HS-27A (cell line): Measurements from ENCODE around the gene DECR2.
"Not testable (repeated sequence)": the region's sequence is repeated elsewhere in the genome, so short reads cannot be mapped to it uniquely, and the experiment has no call there.

Experiments used
- DNase-seq: peaks from one replicate; pipeline ENCODE4 v3.0.0-alpha.2; 2012; ENCODE audit warnings: low read depth, missing footprints

The DECR2 gene

GRCh38 chr16:366476-366875 lies 35.2 kb upstream of the DECR2 start:
- no peak for DNase-seq

- no peak for DNase-seq
Observed at GRCh38 chr16:367333-367903, 34.3 kb upstream of the DECR2 start.

GRCh38 chr16:368388-369158 lies 33.1 kb upstream of the DECR2 start:
- no peak for DNase-seq

- no peak for DNase-seq
Observed at GRCh38 chr16:369275-369865, 32.3 kb upstream of the DECR2 start.

- DNase-seq: no peak
Observed at GRCh38 chr16:369866-370436, 31.7 kb upstream of the DECR2 start.

- peak; percentile 82 for DNase-seq
Observed at GRCh38 chr16:370443-370842, 31.2 kb upstream of the DECR2 start, which contains the start of gene MRPL28. Gene MRPL28, minus strand, starts transcription at chr16:370538. Its CDS starts 320 bp downstream, at chr16:370218.

GRCh38 chr16:370979-371514 lies 30.6 kb upstream of the DECR2 start:
- DNase-seq: no peak

GRCh38 chr16:371515-372301 lies 30.0 kb upstream of the DECR2 start:
- DNase-seq: no peak

GRCh38 chr16:372302-372983 lies 29.2 kb upstream of the DECR2 start:
- DNase-seq: no peak

GRCh38 chr16:373020-373598 lies 28.6 kb upstream of the DECR2 start:
- no peak for DNase-seq

- no peak for DNase-seq
Observed at GRCh38 chr16:373848-374615, 27.7 kb upstream of the DECR2 start.

- DNase-seq: no peak
Observed at GRCh38 chr16:374616-374926, 27.1 kb upstream of the DECR2 start.

- no peak for DNase-seq
Observed at GRCh38 chr16:375212-375611, 26.5 kb upstream of the DECR2 start.

GRCh38 chr16:375927-376816 lies 25.5 kb upstream of the DECR2 start:
- no peak for DNase-seq

GRCh38 chr16:376817-377418 lies 24.8 kb upstream of the DECR2 start:
- DNase-seq: no peak

- DNase-seq: no peak
Observed at GRCh38 chr16:377419-377951, 24.2 kb upstream of the DECR2 start.

GRCh38 chr16:378113-378820 lies 23.4 kb upstream of the DECR2 start:
- not testable (repeated sequence) for DNase-seq

- DNase-seq: no peak
Observed at GRCh38 chr16:378821-379182, 22.9 kb upstream of the DECR2 start.
